Neural cell (in vitro differentiated cells): Measurements from ENCODE around the gene MEGF6. TPM values are rescaled to one million over a fixed set of nuclear protein-coding genes. Genes with fewer than 3 reads are reported as not detected.

ENCODE experiments used
- H2AFZ ChIP-seq: fragments of 200-600, 300-800 bp; sonication (generic), shearing (Covaris generic); 2 replicates; pipeline ENCODE4 v1.6.0; 2014; ENCODE audit warnings: low read depth, mild to moderate bottlenecking, antibody characterized with exemption, low read length, moderate library complexity
- H3F3A ChIP-seq: fragments of 200-600 bp; shearing (Covaris generic); 2 replicates; pipeline ENCODE4 v1.6.1; 2016; ENCODE audit warnings: mild to moderate bottlenecking, moderate library complexity, mixed read lengths, antibody characterized with exemption, low read length; ENCODE audit not compliant: insufficient read depth, poor library complexity, severe bottlenecking
- H3K27ac ChIP-seq: fragments of 200-600, 300-800 bp; sonication (generic), shearing (Covaris generic); 2 replicates; pipeline ENCODE4 v1.5.1; 2014; ENCODE audit warnings: mild to moderate bottlenecking, low read length, moderate library complexity
- H3K27me3 ChIP-seq: fragments of 300-800, 200-600 bp; sonication (generic), shearing (Covaris generic); 2 replicates; pipeline ENCODE4 v1.6.0; 2014; ENCODE audit warnings: mild to moderate bottlenecking, low read depth, low read length, moderate library complexity; ENCODE audit not compliant: insufficient read depth
- H3K36me3 ChIP-seq: fragments of 300-800, 200-600 bp; sonication (generic), shearing (Covaris generic); 2 replicates; pipeline ENCODE4 v1.5.1; 2014; ENCODE audit warnings: mild to moderate bottlenecking, antibody characterized with exemption, low read length, moderate library complexity; ENCODE audit not compliant: insufficient read depth
- H3K4me2 ChIP-seq: fragments of 300-800, 200-600 bp; sonication (generic), shearing (Covaris generic); 2 replicates; pipeline ENCODE4 v1.6.0; 2014; ENCODE audit warnings: mild to moderate bottlenecking, low read length
- H3K4me3 ChIP-seq: fragments of 300-800, 200-600 bp; sonication (generic), shearing (Covaris generic); 2 replicates; pipeline ENCODE4 v1.5.1; 2014; ENCODE audit warnings: mild to moderate bottlenecking, low read length, moderate library complexity
- H3K79me2 ChIP-seq: fragments of 200-600 bp; shearing (Covaris generic); replicated peaks from 2 replicates; pipeline ENCODE4 v1.6.0; 2014; ENCODE audit warnings: mild to moderate bottlenecking, low read length, moderate library complexity; ENCODE audit not compliant: insufficient read depth
- H3K9ac ChIP-seq: fragments of 300-800, 200-600 bp; sonication (generic), shearing (Covaris generic); 2 replicates; pipeline ENCODE4 v1.6.1; 2016; ENCODE audit warnings: mild to moderate bottlenecking, low read length, mixed read lengths
- H3K9me2 ChIP-seq: fragments of 200-600 bp; shearing (Covaris generic); 2 replicates; pipeline ENCODE4 v1.6.1; 2016; ENCODE audit warnings: mild to moderate bottlenecking, low read length, mixed read lengths; ENCODE audit not compliant: insufficient read depth
- H3K9me3 ChIP-seq: fragments of 200-600, 300-800 bp; sonication (generic), shearing (Covaris generic); 2 replicates; pipeline ENCODE4 v1.6.1; 2016; ENCODE audit warnings: mild to moderate bottlenecking, mixed run types, low read length, moderate library complexity, mixed read lengths
- H4K20me1 ChIP-seq: fragments of 200-600 bp; shearing (Covaris generic); 2 replicates; pipeline ENCODE4 v1.6.1; 2016; ENCODE audit warnings: mild to moderate bottlenecking, mixed run types; ENCODE audit not compliant: insufficient read depth
- CTCF ChIP-seq: fragments of 450-650 bp; IDR thresholded peaks from 2 replicates; pipeline ENCODE4 v1.5.1; 2014; ENCODE audit warnings: antibody characterized with exemption, mild to moderate bottlenecking, moderate library complexity; ENCODE audit not compliant: poor library complexity, severe bottlenecking
- EP300 ChIP-seq: fragments of 450-650 bp; conservative IDR thresholded peaks from 2 replicates; pipeline ENCODE4 v1.6.1; 2014; ENCODE audit warnings: antibody characterized with exemption, mild to moderate bottlenecking, moderate library complexity; ENCODE audit not compliant: poor library complexity, severe bottlenecking
- EZH2 ChIP-seq: fragments of 200-600, 300-800 bp; shearing (Covaris generic), sonication (generic); IDR thresholded peaks from 2 replicates; pipeline ENCODE4 v1.6.1; 2014; ENCODE audit warnings: antibody characterized with exemption, low read length, borderline replicate concordance, mild to moderate bottlenecking; ENCODE audit not compliant: insufficient read depth, poor library complexity, severe bottlenecking
- MXI1 ChIP-seq: fragments of 450-650 bp; conservative IDR thresholded peaks from 2 replicates; pipeline ENCODE4 v1.6.1; 2014; ENCODE audit warnings: antibody characterized with exemption, mild to moderate bottlenecking; ENCODE audit not compliant: poor library complexity, severe bottlenecking
- POLR2AphosphoS5 ChIP-seq: IDR thresholded peaks from 2 replicates; pipeline ENCODE4 v1.6.1; 2012
- RAD21 ChIP-seq: fragments of 450-650 bp; conservative IDR thresholded peaks from 2 replicates; pipeline ENCODE4 v1.6.1; 2014; ENCODE audit warnings: antibody characterized with exemption, mild to moderate bottlenecking, moderate library complexity
- REST ChIP-seq: IDR thresholded peaks from 2 replicates; pipeline ENCODE4 v1.6.1; 2012; ENCODE audit warnings: borderline replicate concordance
- SMC3 ChIP-seq: fragments of 450-650 bp; conservative IDR thresholded peaks from 2 replicates; pipeline ENCODE4 v1.6.1; 2014; ENCODE audit warnings: antibody characterized with exemption, mild to moderate bottlenecking, moderate library complexity; ENCODE audit not compliant: poor library complexity
- TAF1 ChIP-seq: IDR thresholded peaks from 2 replicates; pipeline ENCODE4 v1.6.1; 2012; ENCODE audit warnings: low read depth
- polyA plus RNA-seq: library from polyadenylated mRNA; depleted of rRNA; stranded (reverse); fragments of >200 nt; gene quantifications from 2 replicates; pipeline ENCODE4 v1.2.3, GENCODE V29; 2014

MEGF6 gene
- polyA plus RNA-seq, 1 donor from 2014 or later: 6.0 TPM

- TF ChIP-seq SMC3 (no peak), CTCF (no peak), REST (no peak), EZH2 (no peak), EP300 (no peak), POLR2AphosphoS5 (no peak), RAD21 (no peak)
- Histone ChIP-seq H3K27ac (no peak overlapping the region), H3K4me2 (no peak overlapping the region), H3F3A (no peaks in the 10 kb centered on the region), H3K9me2 (no peaks in the 10 kb centered on the region), H4K20me1 (no peaks in the 10 kb centered on the region), H3K4me3 (no peak overlapping the region), H3K9ac (peak overlapping the region; percentile 46), H3K27me3 (no peaks in the 10 kb centered on the region), H3K9me3 (no peaks in the 10 kb centered on the region), H3K79me2 (no peaks in the 10 kb centered on the region), H2AFZ (no peak overlapping the region), H3K36me3 (no peaks in the 10 kb centered on the region)
These were observed 12.0 kb downstream of the MEGF6 start for GRCh38 chr1:3599286-3599811.

DNA sequence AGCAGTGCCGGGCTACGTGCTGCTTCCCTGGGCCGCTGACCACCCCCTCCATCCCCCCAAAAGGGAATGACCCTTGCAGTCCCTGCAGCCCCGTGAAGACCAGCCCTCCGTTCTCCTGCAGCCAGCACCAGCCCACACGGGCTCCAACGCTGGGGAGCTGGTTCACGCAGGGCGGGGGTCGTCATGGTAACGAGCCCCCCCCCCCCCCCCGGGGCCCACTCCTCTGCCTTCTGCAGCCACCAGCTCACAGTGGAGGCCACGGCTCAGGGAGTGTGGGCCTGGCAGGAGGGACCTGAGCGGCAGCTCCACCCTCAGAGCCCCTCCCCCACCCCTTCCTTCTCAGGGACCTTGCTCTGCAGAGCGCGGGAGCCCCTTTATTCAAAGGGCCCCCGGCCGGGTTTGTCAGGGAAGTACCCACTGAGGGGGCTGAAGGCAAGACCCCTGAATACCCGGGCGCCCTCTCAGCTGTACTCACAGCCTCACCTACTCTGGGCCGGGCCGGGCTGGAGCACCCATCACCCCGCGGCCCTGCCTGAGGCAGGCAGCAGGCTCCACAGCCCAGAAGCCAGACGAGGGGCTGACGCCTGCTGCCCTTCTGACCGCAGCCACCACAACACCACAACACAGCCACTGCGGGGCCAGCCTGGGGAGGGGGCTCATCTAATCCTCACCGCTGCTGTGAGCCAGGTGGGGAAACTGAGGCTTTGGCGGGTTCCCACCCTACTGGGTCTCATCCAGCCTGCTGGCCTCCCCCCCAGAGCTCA is 12.6 kb downstream of the MEGF6 start:
- H3K36me3 ChIP-seq: no peaks in the 10 kb centered on the region
- H3K4me3 ChIP-seq: peak overlapping the region; percentile 25
- H3K9me2 ChIP-seq: no peaks in the 10 kb centered on the region
- H3K79me2 ChIP-seq: no peaks in the 10 kb centered on the region
- H2AFZ ChIP-seq: no peak overlapping the region
- TF ChIP-seq CTCF (no peak), MXI1 (no peak), EP300 (no peak), POLR2AphosphoS5 (no peak), RAD21 (no peak), EZH2 (no peak), TAF1 (no peak), SMC3 (no peak), REST (no peak)
- no peaks in the 10 kb centered on the region for H4K20me1 ChIP-seq
- H3K9me3 ChIP-seq: no peaks in the 10 kb centered on the region
- peak overlapping the region; percentile 3 for H3K27ac ChIP-seq
- H3K27me3 ChIP-seq: no peaks in the 10 kb centered on the region
- no peak overlapping the region for H3K4me2 ChIP-seq
- peak overlapping the region; percentile 46 for H3K9ac ChIP-seq
- no peaks in the 10 kb centered on the region for H3F3A ChIP-seq
